ENCODE results near the gene JAK3. TPM values are rescaled to one million over a fixed set of nuclear protein-coding genes. Genes with fewer than 3 reads are reported as not detected.
"Not testable (repeated sequence)": the region's sequence is repeated elsewhere in the genome, so short reads cannot be mapped to it uniquely, and the experiment has no call there.

JAK3 gene
- total and polyA plus RNA-seq, 10 of the 15 experiments (the other 5 are each of a cell fraction or from before 2014, with no cell fraction given): 7.8 to 67.9 (median 33.3) TPM

DNA sequence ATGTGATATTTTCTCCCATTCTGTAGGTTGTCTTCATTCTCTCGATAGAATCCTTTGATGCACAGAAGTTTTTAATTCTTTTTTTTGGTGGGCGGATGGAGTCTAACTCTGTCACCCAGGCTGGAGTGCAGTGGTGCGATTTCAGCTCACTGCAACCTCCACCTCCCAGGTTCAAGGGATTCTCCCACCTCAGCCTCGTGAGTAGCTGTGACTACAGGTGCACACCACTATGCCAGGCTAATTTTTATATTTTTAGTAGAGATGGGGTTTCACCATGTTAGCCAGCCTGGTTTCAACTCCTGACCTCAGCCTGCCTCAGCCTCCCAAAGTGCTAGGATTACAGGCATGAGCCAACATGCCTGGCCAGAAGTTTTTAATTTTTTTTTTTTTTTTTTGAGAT is 39.4 kb upstream of the JAK3 start:
- CTCF ChIA-PET: interaction anchor here (0.8 to 1.2 kb wide), 2 partner anchors 45 to 268 kb away, joined by 3 to 5 read pairs; partner anchors contain the start of gene CCDC124

DNA sequence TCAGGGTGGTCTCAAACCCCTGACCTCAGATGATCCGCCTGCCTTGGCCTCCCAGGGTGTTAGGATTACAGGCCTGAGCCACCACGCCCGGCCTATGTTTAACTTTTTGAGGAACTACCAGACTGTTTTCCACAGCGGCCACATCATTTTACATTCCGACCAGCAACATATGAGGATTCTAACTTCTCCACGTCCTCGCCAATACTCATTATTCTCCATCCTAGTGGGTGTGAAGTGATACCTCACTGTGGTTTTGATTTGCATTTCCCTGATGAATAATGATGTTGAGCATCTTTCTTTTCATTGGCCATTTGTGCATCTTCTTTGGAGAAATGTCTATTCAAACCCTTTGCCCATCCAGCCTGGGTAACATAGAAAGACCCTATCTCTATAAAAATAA is 38.7 kb upstream of the JAK3 start:
- Histone ChIP-seq H3K9ac (ENCODE audit: control insufficient read depth, insufficient read depth, low read length) (no peak overlapping the region), H3K4me1 (ENCODE audit: control insufficient read depth, insufficient read depth, low read length) (peaks cover 32% of the 10 kb centered on the region), H4K20me1 (ENCODE audit: control insufficient read depth, insufficient read depth) (no peaks in the 10 kb centered on the region), H3K27ac (ENCODE audit: control insufficient read depth, insufficient read depth) (no peak overlapping the region), H3K36me3 (ENCODE audit: control insufficient read depth in 2 of 2, insufficient read depth in 2 of 2, low read length in 1 of 2) (no peaks in the 10 kb centered on the region), H3K27me3 (replicated peaks in 1 of 2; ENCODE audit: control insufficient read depth in 2 of 2, insufficient read depth in 2 of 2, low read length in 1 of 2) (no peaks in the 10 kb centered on the region), H3K79me2 (ENCODE audit: control insufficient read depth, insufficient read depth, low read length) (no peaks in the 10 kb centered on the region), H2AFZ (ENCODE audit: control insufficient read depth, low read depth, low read length) (no peak overlapping the region), H3K4me2 (ENCODE audit: control insufficient read depth, insufficient read depth) (0 out of 2 replicates have a peak overlapping the region, but pooled peaks have one; percentile 19), H3K4me3 (no peak overlapping the region), H3K9me3 (replicated peaks; ENCODE audit: control insufficient read depth, insufficient read depth, low read length) (no peaks in the 10 kb centered on the region)
- intact Hi-C loops (cut with micrococcal nuclease; ENCODE audit: unreplicated experiment) (loop anchor here (5.0 kb wide), 1 partner anchor 41 kb away; no protein-coding TSS in a partner anchor), in situ Hi-C loops (cut with MboI) (no loop called here)
- RAD21 ChIA-PET (ENCODE audit: unreplicated experiment): no interaction called here
- CTCF ChIA-PET: interaction anchor here (0.8 to 1.2 kb wide), 2 partner anchors 46 to 269 kb away, joined by 3 to 5 read pairs; partner anchors contain the start of gene CCDC124
- BruUV-seq (replicated peaks): no TSS peak
- SMC1A ChIA-PET (ENCODE audit: uncharacterized antibody, unreplicated experiment): no interaction called here
- POLR2A ChIA-PET: interaction anchor here (0.7 kb wide), 1 partner anchor 27 kb away, joined by 3 read pairs; no protein-coding TSS in a partner anchor
- FAIRE-seq (no peak), ATAC-seq (peak; percentile 75), DNase-seq (ENCODE audit: low read depth, low spot score) (peak; percentile 23)
- WGBS (ENCODE audit: insufficient coverage, insufficient replicate concordance, low lambda C conversion rate, missing lambda C conversion rate): 1% methylated on average over 7 of the region's 7 CpGs
- no peak for TF ChIP-seq PML (IDR thresholded peaks at IDR 0.05; ENCODE audit: low read length)
- no peak for TF ChIP-seq KDM1A (IDR thresholded peaks at IDR 0.05; ENCODE audit: borderline replicate concordance)
- TF ChIP-seq, protein P1, sequence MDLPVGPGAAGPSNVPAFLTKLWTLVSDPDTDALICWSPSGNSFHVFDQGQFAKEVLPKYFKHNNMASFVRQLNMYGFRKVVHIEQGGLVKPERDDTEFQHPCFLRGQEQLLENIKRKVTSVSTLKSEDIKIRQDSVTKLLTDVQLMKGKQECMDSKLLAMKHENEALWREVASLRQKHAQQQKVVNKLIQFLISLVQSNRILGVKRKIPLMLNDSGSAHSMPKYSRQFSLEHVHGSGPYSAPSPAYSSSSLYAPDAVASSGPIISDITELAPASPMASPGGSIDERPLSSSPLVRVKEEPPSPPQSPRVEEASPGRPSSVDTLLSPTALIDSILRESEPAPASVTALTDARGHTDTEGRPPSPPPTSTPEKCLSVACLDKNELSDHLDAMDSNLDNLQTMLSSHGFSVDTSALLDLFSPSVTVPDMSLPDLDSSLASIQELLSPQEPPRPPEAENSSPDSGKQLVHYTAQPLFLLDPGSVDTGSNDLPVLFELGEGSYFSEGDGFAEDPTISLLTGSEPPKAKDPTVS (IDR thresholded peaks at IDR 0.05; ENCODE audit: low read depth, low read length): no peak
- peak; percentile 28; the same call in 1 of the 2 replicates for TF ChIP-seq NR2F1 (conservative IDR thresholded peaks at IDR 0.05)
- peak; percentile 47; the same call in 1 of the 2 replicates for TF ChIP-seq DPF2 (IDR thresholded peaks at IDR 0.05)
- peak; percentile 71 for TF ChIP-seq IKZF1 (conservative IDR thresholded peaks at IDR 0.05)
- TF ChIP-seq SREBF2 (IDR thresholded peaks at IDR 0.05; ENCODE audit: low read length): no peak
- 0 out of 2 replicates have a peak, but pooled peaks have one; percentile 31 for TF ChIP-seq EED (IDR thresholded peaks at IDR 0.05; ENCODE audit: low read depth)
- TF ChIP-seq BHLHE40 (IDR thresholded peaks at IDR 0.05; ENCODE audit: borderline replicate concordance in 1 of 2, low read depth in 2 of 2, low read length in 1 of 2): 0 out of 4 replicates have a peak, but pooled peaks of 1 of the 2 experiments have one; percentile 12
- peak; percentile 66; the same call in 1 of the 2 replicates for TF ChIP-seq MTA2 (IDR thresholded peaks at IDR 0.05; ENCODE audit: low read depth)
- TF ChIP-seq CBFB (IDR thresholded peaks at IDR 0.05; ENCODE audit: low read depth): peak; percentile 20; the same call in 1 of the 2 replicates
- TF ChIP-seq SMARCA5 (IDR thresholded peaks at IDR 0.05): no peak
- peak; percentile 79 for TF ChIP-seq RUNX3 (IDR thresholded peaks at IDR 0.05; ENCODE audit: low read length)
- TF ChIP-seq IKZF2 (IDR thresholded peaks at IDR 0.05): peak; percentile 75

More for the DNA sequence above, 39.4 kb upstream of the JAK3 start:
- H3K4me2 ChIP-seq (ENCODE audit: control insufficient read depth, insufficient read depth); H3K4me3 ChIP-seq; H3K36me3 ChIP-seq (ENCODE audit: control insufficient read depth in 2 of 2, insufficient read depth in 2 of 2, low read length in 1 of 2); H3K9ac ChIP-seq (ENCODE audit: control insufficient read depth, insufficient read depth, low read length); FAIRE-seq; H3K79me2 ChIP-seq (ENCODE audit: control insufficient read depth, insufficient read depth, low read length); H3K9me3 ChIP-seq (replicated peaks; ENCODE audit: control insufficient read depth, insufficient read depth, low read length); DNase-seq (ENCODE audit: low read depth, low spot score); H4K20me1 ChIP-seq (ENCODE audit: control insufficient read depth, insufficient read depth); H2AFZ ChIP-seq (ENCODE audit: control insufficient read depth, low read depth, low read length); H3K27ac ChIP-seq (ENCODE audit: control insufficient read depth, insufficient read depth); SMC1A ChIA-PET (ENCODE audit: uncharacterized antibody, unreplicated experiment); in situ Hi-C loops (cut with MboI); H3K27me3 ChIP-seq (replicated peaks in 1 of 2; ENCODE audit: control insufficient read depth in 2 of 2, insufficient read depth in 2 of 2, low read length in 1 of 2); BruUV-seq (replicated peaks): not testable (repeated sequence)
- intact Hi-C loops (cut with micrococcal nuclease; ENCODE audit: unreplicated experiment): loop anchor here (5.0 kb wide), 1 partner anchor 40 kb away; no protein-coding TSS in a partner anchor
- peak; percentile 11; the same call in 2 of the 3 replicates for ATAC-seq
- TF ChIP-seq RUNX3 (IDR thresholded peaks at IDR 0.05; ENCODE audit: low read length) (peak; percentile 16; the same call in 1 of the 2 replicates), IKZF2 (IDR thresholded peaks at IDR 0.05) (peak in 1 of 2 experiments; percentile 33; a peak in 1 of 4 replicates), NR2F1 (conservative IDR thresholded peaks at IDR 0.05) (0 out of 2 replicates have a peak, but pooled peaks have one; percentile 22), BHLHE40 (IDR thresholded peaks at IDR 0.05; ENCODE audit: borderline replicate concordance in 1 of 2, low read depth in 2 of 2, low read length in 1 of 2) (peak in 1 of 2 experiments; percentile 55; a peak in 1 of 4 replicates)
- 0% methylated on average over 4 of the region's 4 CpGs for WGBS (ENCODE audit: insufficient coverage, insufficient replicate concordance, low lambda C conversion rate, missing lambda C conversion rate)
- ChIA-PET POLR2A (interaction anchor here (0.6 to 0.7 kb wide), 2 partner anchors 28 to 30 kb away, joined by 3 read pairs; no protein-coding TSS in a partner anchor), RAD21 (ENCODE audit: unreplicated experiment) (interaction anchor here (0.7 kb wide), 1 partner anchor 109 kb away, joined by 3 read pairs; no protein-coding TSS in a partner anchor)
- peaks cover 32% of the 10 kb centered on the region for H3K4me1 ChIP-seq (ENCODE audit: control insufficient read depth, insufficient read depth, low read length)

Data from GM12878 (cell line).